Karpas-422 (cell line): ENCODE data around the gene TASP1. TPM values are rescaled to one million over a fixed set of nuclear protein-coding genes. Genes with fewer than 3 reads are reported as not detected.

ENCODE experiments used
- DNase-seq: peaks from one replicate; pipeline ENCODE4 v3.0.0-alpha.2; 2015
- H2AFZ ChIP-seq: fragments of 200-600 bp; sonication (generic); 2 replicates; pipeline ENCODE4 v1.6.1; 2014; ENCODE audit warnings: antibody characterized with exemption, low read length, mixed read lengths
- H3K27ac ChIP-seq: fragments of 200-600 bp; sonication (generic); 2 replicates; pipeline ENCODE4 v1.5.1; 2014; ENCODE audit warnings: mild to moderate bottlenecking, low read length, moderate library complexity
- H3K27me3 ChIP-seq: fragments of 200-600 bp; sonication (generic); 2 replicates; pipeline ENCODE4 v1.6.1; 2014; ENCODE audit warnings: low read length, mixed read lengths
- H3K36me3 ChIP-seq: fragments of 200-600 bp; sonication (generic); 2 replicates; pipeline ENCODE4 v1.6.1; 2014; ENCODE audit warnings: low read length, mixed read lengths; ENCODE audit not compliant: insufficient read depth
- H3K4me1 ChIP-seq: fragments of 200-600 bp; sonication (generic); 2 replicates; pipeline ENCODE4 v1.6.1; 2014; ENCODE audit warnings: mild to moderate bottlenecking, low read length, mixed read lengths
- H3K4me2 ChIP-seq: fragments of 200-600 bp; sonication (generic); 2 replicates; pipeline ENCODE4 v1.6.1; 2014; ENCODE audit warnings: low read length, low read depth, mild to moderate bottlenecking; ENCODE audit not compliant: poor library complexity, severe bottlenecking
- H3K4me3 ChIP-seq: fragments of 200-600 bp; sonication (generic); 2 replicates; pipeline ENCODE4 v1.5.1; 2014; ENCODE audit warnings: mild to moderate bottlenecking, antibody characterized with exemption, low read length, mixed read lengths
- H3K79me2 ChIP-seq: fragments of 200-600 bp; sonication (generic); 2 replicates; pipeline ENCODE4 v1.6.1; 2014; ENCODE audit warnings: mild to moderate bottlenecking, low read length, mixed read lengths
- H3K9ac ChIP-seq: fragments of 200-600 bp; sonication (generic); 2 replicates; pipeline ENCODE4 v1.6.0; 2014; ENCODE audit warnings: low read length
- H3K9me2 ChIP-seq: fragments of 200-600 bp; sonication (generic), shearing (Covaris generic); replicated peaks from 2 replicates; pipeline ENCODE4 v1.6.0; 2014; ENCODE audit warnings: mild to moderate bottlenecking, low read length, moderate library complexity; ENCODE audit not compliant: insufficient read depth
- H3K9me3 ChIP-seq: fragments of 300-700, 200-600 bp; sonication (generic); 2 replicates; pipeline ENCODE4 v1.6.1; 2014; ENCODE audit warnings: low read length, mixed read lengths
- H4K20me1 ChIP-seq: fragments of 200-600 bp; sonication (generic); 2 replicates; pipeline ENCODE4 v1.6.1; 2014; ENCODE audit warnings: mild to moderate bottlenecking, antibody characterized with exemption, low read length, low read depth; ENCODE audit not compliant: insufficient read depth
- total RNA-seq: library from RNA; depleted of rRNA; stranded (reverse); fragments of >200 nt; shearing (Covaris generic); gene quantifications from 2 replicates; pipeline ENCODE4 v1.2.3, GENCODE V29; 2014; ENCODE audit warnings: low replicate concordance

TASP1 gene
- total RNA-seq, 1 experiment from 2014 or later, result 13.6 TPM

DNA sequence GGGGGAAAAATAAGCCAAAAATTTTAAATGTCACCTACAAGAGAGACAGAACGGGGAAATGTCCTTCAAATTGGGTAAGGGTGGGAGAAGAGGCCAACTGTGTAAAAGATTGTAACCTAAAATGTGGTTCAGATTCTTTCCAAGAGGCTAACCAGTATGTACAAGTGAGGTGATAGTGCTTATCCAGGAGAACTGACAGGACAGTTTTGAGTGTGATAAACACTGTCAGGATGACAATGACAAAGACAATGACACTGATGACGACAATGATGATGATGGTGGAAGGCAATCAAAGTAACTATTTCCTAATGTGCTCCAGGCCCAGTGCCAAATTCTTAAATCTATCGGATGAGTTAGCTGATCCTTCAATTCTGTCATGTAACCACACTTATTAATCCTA lies 57.3 kb downstream of the TASP1 start:
- Histone ChIP-seq H3K27ac (no peak overlapping the region), H3K4me2 (no peak overlapping the region), H3K9me3 (peaks cover 13% of the 10 kb centered on the region; the same call in 1 of the 2 replicates), H3K27me3 (no peaks in the 10 kb centered on the region), H2AFZ (no peak overlapping the region), H3K4me1 (no peaks in the 10 kb centered on the region), H3K9ac (no peak overlapping the region), H3K9me2 (no peaks in the 10 kb centered on the region), H4K20me1 (no peaks in the 10 kb centered on the region), H3K36me3 (peaks cover 28% of the 10 kb centered on the region), H3K4me3 (no peak overlapping the region), H3K79me2 (peaks cover 12% of the 10 kb centered on the region)
- no peak for DNase-seq

DNA sequence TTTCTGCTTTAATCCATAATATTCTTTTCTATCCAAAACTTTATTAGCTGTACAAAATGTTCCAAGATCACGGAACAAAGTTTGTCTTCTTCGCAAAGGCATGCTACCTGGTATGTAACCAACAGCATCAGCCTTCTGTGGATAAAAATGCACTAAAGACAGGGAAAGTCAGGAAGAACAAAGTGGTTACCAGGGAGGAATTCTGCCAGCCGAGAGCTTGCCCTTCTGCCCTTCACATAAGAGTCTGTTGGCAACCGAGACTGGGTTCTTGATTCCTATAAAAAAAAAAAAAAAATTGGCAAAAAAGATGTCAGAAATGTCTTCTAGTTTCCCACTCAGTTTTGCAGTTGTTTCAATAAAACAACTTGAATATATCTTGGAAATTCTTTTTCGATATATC lies 58.0 kb downstream of the TASP1 start:
- H4K20me1 ChIP-seq, result no peaks in the 10 kb centered on the region

DNA sequence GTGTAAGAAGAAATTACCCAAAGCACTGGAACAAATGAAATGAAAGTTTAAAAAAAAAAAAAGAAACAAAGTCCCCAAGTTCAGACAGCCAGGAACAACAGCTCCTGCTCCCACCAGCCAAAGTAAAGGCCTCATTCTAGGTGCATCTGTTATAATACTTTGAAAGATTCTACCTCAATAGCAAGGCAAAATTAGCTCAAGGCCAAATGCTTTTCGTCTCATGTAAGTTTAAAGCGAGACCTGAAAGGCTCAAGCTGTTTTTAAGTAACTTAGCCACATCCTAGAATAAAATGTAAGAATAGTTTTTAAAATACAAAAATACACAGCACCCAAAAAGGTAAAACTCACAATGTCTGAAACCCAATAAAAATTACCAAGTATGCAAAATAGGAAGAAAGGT lies 64.7 kb downstream of the TASP1 start:
- no peak overlapping the region for H2AFZ ChIP-seq
- DNase-seq, result no peak
- no peak overlapping the region for H3K27ac ChIP-seq
- no peaks in the 10 kb centered on the region for H3K9me3 ChIP-seq
- no peaks in the 10 kb centered on the region for H3K79me2 ChIP-seq
- no peaks in the 10 kb centered on the region for H4K20me1 ChIP-seq
- H3K4me2 ChIP-seq, result no peak overlapping the region
- no peaks in the 10 kb centered on the region for H3K9me2 ChIP-seq
- H3K9ac ChIP-seq, result no peak overlapping the region
- H3K27me3 ChIP-seq, result no peaks in the 10 kb centered on the region
- H3K36me3 ChIP-seq, result peaks cover 15% of the 10 kb centered on the region; the same call in 1 of the 2 replicates
- no peaks in the 10 kb centered on the region for H3K4me1 ChIP-seq
- no peak overlapping the region for H3K4me3 ChIP-seq

More for the DNA sequence above, 58.0 kb downstream of the TASP1 start:
- H3K36me3 ChIP-seq, result peaks cover 24% of the 10 kb centered on the region
- H3K4me1 ChIP-seq, result no peaks in the 10 kb centered on the region
- H3K4me2 ChIP-seq, result no peak overlapping the region
- H3K79me2 ChIP-seq, result peaks cover 12% of the 10 kb centered on the region
- H3K9me3 ChIP-seq, result peaks cover 10% of the 10 kb centered on the region; the same call in 1 of the 2 replicates
- no peaks in the 10 kb centered on the region for H3K27me3 ChIP-seq
- H3K27ac ChIP-seq, result no peak overlapping the region
- H3K4me3 ChIP-seq, result no peak overlapping the region
- no peak overlapping the region for H2AFZ ChIP-seq
- H3K9me2 ChIP-seq, result no peaks in the 10 kb centered on the region
- DNase-seq, result no peak
- no peak overlapping the region for H3K9ac ChIP-seq

DNA sequence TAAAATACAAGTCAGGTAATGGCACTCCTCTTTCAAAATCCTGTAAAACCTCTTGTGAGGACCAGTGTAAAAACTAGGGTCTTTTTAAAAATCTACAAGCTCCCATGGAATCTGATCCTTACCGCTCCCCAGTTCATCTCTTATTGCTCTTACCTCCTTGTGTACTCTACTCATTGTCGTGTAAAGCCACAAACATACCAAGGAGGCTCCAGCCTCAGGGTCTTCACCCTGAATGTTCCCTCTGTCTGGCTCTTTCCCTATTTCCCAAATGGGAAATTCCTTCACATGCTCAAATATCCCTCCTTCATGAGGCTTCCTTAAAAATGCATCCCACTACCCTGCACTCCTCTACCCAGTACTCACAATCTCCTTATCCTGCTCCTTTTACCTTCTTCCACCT lies 67.1 kb downstream of the TASP1 start:
- H3K79me2 ChIP-seq, result no peaks in the 10 kb centered on the region
- H2AFZ ChIP-seq, result no peak overlapping the region
- peaks cover 5% of the 10 kb centered on the region for H3K4me1 ChIP-seq
- H3K36me3 ChIP-seq, result peaks cover 12% of the 10 kb centered on the region; the same call in 1 of the 2 replicates
- H3K9me2 ChIP-seq, result no peaks in the 10 kb centered on the region
- H3K4me3 ChIP-seq, result no peak overlapping the region
- no peak overlapping the region for H3K9ac ChIP-seq
- H3K9me3 ChIP-seq, result no peaks in the 10 kb centered on the region
- no peak overlapping the region for H3K4me2 ChIP-seq
- no peaks in the 10 kb centered on the region for H4K20me1 ChIP-seq
- H3K27me3 ChIP-seq, result no peaks in the 10 kb centered on the region
- no peak for DNase-seq
- no peak overlapping the region for H3K27ac ChIP-seq

DNA sequence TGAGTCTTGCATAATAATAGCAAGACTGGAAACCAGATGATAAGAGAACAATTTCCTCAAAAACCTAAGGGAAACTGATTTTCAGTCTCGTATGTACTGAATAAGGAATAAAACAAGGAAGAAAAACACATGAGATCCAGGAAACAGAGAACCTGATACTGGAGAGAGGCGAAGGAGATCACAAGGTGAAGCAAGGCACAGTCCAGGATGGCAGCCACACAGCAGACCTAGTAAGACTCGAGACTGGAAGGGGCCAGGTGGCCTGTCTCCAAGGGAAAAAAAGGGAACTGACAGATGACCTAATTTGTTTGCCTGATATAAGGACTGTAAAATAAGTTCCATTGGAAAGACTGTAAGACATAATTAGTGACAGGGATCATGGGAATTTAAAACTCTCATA lies 71.1 kb downstream of the TASP1 start:
- no peak for DNase-seq
- Histone ChIP-seq H3K79me2 (peaks cover 10% of the 10 kb centered on the region), H3K27ac (no peak overlapping the region)

DNA sequence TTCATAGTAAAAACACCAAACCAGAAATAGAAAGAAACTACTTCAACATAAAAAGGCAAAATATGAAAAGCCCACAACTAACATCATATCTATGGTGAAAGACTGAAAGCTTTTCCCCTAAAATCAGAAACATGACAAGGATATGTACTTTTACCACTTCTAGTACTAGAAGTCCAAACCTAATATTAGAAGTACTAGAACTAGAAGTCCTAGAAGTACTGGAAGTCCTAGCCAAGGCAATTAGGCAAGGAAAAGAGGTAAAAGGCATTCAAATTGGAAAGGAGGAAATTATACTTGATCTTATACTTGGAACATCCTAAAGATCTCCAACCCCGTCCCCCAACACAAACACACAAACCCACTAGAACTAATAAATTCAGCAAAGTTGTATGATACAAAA lies 74.9 kb downstream of the TASP1 start:
- no peak overlapping the region for H3K27ac ChIP-seq
- peaks cover 5% of the 10 kb centered on the region for H3K4me1 ChIP-seq
- H3K4me2 ChIP-seq, result no peak overlapping the region
- 0 out of 2 replicates have a peak, but pooled peaks cover 5% of the 10 kb centered on the region for H3K36me3 ChIP-seq
- H3K27me3 ChIP-seq, result no peaks in the 10 kb centered on the region
- no peaks in the 10 kb centered on the region for H3K9me2 ChIP-seq
- no peaks in the 10 kb centered on the region for H4K20me1 ChIP-seq
- DNase-seq, result no peak
- H3K79me2 ChIP-seq, result peaks cover 20% of the 10 kb centered on the region
- H3K9me3 ChIP-seq, result no peaks in the 10 kb centered on the region
- H2AFZ ChIP-seq, result no peak overlapping the region
- H3K9ac ChIP-seq, result no peak overlapping the region
- no peak overlapping the region for H3K4me3 ChIP-seq

More for the DNA sequence above, 71.1 kb downstream of the TASP1 start:
- H3K4me3 ChIP-seq, result no peak overlapping the region
- H3K9ac ChIP-seq, result no peak overlapping the region
- no peak overlapping the region for H3K4me2 ChIP-seq
- H3K9me3 ChIP-seq, result no peaks in the 10 kb centered on the region
- no peaks in the 10 kb centered on the region for H4K20me1 ChIP-seq
- H2AFZ ChIP-seq, result no peak overlapping the region
- H3K4me1 ChIP-seq, result peaks cover 5% of the 10 kb centered on the region
- no peaks in the 10 kb centered on the region for H3K9me2 ChIP-seq
- 0 out of 2 replicates have a peak, but pooled peaks cover 5% of the 10 kb centered on the region for H3K36me3 ChIP-seq
- H3K27me3 ChIP-seq, result no peaks in the 10 kb centered on the region

DNA sequence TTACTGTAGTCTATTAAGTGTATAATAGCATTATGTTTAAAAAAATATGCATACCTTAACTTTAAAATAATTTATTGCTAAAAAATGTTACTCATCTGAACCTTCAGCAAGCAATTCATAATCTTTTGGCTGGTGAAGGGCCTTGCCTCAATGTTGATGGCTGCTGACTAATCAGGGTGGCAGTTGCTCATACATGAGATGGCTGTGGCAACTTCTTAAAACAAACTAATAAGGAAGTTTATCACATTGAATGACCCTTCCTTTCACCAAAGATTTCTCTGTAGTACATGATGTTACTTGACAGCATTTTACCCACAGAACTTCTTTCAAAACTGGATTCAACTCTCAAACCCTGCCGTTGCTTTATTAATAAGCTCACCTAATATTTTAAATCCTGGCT lies 84.0 kb downstream of the TASP1 start:
- peaks cover 8% of the 10 kb centered on the region; the same call in 1 of the 2 replicates for H3K36me3 ChIP-seq
- peaks cover 16% of the 10 kb centered on the region; the same call in 1 of the 2 replicates for H3K79me2 ChIP-seq
- H3K4me3 ChIP-seq, result no peak overlapping the region
- no peak overlapping the region for H2AFZ ChIP-seq
- H3K4me2 ChIP-seq, result no peak overlapping the region
- no peaks in the 10 kb centered on the region for H3K27me3 ChIP-seq
- H3K27ac ChIP-seq, result no peak overlapping the region
- no peak overlapping the region for H3K9ac ChIP-seq
- H3K4me1 ChIP-seq, result peaks cover 12% of the 10 kb centered on the region
- no peaks in the 10 kb centered on the region; the same call in 1 of the 2 replicates for H3K9me2 ChIP-seq
- no peaks in the 10 kb centered on the region for H3K9me3 ChIP-seq
- H4K20me1 ChIP-seq, result no peaks in the 10 kb centered on the region
- DNase-seq, result no peak

DNA sequence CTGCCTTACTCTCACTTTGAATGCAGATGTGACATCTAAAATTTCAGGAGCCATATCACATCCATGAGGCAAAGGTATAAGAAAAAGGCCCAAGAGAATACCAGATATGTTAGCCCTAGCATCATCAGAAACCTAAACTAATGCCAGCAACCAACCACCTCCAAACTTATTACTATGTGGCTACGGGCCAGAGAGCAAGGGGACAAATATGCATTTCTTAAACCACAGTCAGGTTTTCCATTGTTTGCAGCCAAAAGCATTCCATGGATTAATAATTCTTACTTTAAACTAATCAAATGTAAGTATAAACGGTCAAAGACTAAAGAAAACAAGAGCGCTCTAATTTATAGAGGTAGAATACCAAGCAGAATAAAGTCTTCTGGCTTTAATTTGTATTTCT lies 84.7 kb downstream of the TASP1 start:
- peaks cover 12% of the 10 kb centered on the region for H3K4me1 ChIP-seq
- no peaks in the 10 kb centered on the region for H3K9me3 ChIP-seq
- DNase-seq, result no peak
- peaks cover 14% of the 10 kb centered on the region; the same call in 1 of the 2 replicates for H3K79me2 ChIP-seq
- no peak overlapping the region for H3K4me2 ChIP-seq
- H4K20me1 ChIP-seq, result no peaks in the 10 kb centered on the region
- no peak overlapping the region for H3K9ac ChIP-seq
- no peaks in the 10 kb centered on the region; the same call in 1 of the 2 replicates for H3K9me2 ChIP-seq
- H3K27me3 ChIP-seq, result no peaks in the 10 kb centered on the region
- no peak overlapping the region for H3K27ac ChIP-seq
- peaks cover 8% of the 10 kb centered on the region; the same call in 1 of the 2 replicates for H3K36me3 ChIP-seq
- H2AFZ ChIP-seq, result no peak overlapping the region
- H3K4me3 ChIP-seq, result no peak overlapping the region
